Measurements from ENCODE around the gene SECTM1.
"Not testable (repeated sequence)": the region's sequence is repeated elsewhere in the genome, so short reads cannot be mapped to it uniquely, and the experiment has no call there.

The SECTM1 gene

DNA sequence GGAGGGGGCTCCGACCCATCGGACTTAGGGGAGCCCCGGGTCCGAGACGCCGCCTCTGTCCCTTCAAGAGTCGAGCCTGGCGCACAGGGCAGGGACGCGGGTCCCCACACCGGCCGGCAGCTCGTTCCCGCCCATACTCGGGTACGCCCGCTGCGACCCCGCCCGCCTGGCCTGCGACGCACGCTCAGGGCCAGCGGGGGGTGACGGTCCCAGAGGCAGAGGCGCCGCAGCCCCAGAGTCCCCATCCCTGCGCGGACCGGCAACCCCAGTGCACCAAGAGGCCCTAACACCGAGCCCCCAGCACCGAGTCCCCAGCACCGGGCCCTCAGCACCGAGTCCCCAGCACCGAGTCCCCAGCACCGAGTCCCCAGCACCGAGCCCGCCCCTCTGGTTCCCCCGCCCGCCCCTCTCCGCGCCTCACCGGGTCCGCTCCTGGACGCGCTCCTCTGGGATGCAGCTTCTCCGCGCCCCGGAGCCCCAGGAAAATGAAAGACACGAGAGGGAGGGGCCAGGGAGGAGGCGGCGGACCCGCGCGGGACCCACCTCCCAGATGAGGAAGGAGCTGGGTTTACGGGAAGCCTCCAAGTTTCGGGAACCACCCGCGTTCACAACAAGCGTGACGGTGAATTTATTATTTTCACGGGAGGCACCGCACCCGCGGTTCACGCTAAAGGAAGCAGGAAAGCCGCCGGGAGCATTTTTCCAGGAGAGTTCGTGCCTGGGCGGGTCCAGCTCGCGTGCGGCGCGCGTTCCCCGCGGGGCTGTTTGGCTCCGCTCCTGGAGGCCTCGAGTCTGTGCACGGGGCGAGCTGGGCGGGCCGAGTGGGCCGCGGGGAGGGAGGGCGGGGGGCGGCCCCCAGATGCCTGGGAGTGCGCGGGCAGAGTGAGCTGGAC, at the start of gene SECTM1:
SECTM1 (minus strand) TSS at position 488 of the 893 bp plus-strand sequence. CDS start 6,526 bp downstream, outside the sequence.
- DNase-seq (ENCODE audit: low read depth), result no peak

DNA sequence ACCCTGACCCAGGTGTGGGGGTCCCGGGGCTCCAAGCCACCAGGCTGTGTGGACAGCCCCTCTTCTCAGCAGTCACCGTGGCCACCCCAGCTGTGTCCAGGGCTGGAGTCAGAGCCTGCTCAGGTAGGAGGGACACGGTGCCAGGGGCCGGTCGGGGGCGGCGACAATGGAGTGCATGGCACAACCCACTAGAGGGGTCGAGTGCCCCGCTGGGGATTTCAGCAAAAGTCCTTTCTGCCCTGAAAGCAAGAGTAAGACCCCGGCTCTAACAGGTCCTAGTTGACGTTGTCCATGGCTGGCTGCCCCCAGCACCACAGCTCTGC, 49.3 kb upstream of the SECTM1 start:
- DNase-seq (ENCODE audit: low read depth), result no peak

GRCh38 chr17:82382220-82382932, 48.8 kb upstream of the SECTM1 start:
- not testable (repeated sequence) for DNase-seq (ENCODE audit: low read depth)

- not testable (repeated sequence) for DNase-seq (ENCODE audit: low read depth)
Observed at GRCh38 chr17:82381703-82382009, 48.1 kb upstream of the SECTM1 start.

- DNase-seq (ENCODE audit: low read depth), result no peak
Observed at GRCh38 chr17:82380860-82381702, 47.5 kb upstream of the SECTM1 start.

GRCh38 chr17:82378741-82379021, 45.1 kb upstream of the SECTM1 start:
- no peak for DNase-seq (ENCODE audit: low read depth)

DNA sequence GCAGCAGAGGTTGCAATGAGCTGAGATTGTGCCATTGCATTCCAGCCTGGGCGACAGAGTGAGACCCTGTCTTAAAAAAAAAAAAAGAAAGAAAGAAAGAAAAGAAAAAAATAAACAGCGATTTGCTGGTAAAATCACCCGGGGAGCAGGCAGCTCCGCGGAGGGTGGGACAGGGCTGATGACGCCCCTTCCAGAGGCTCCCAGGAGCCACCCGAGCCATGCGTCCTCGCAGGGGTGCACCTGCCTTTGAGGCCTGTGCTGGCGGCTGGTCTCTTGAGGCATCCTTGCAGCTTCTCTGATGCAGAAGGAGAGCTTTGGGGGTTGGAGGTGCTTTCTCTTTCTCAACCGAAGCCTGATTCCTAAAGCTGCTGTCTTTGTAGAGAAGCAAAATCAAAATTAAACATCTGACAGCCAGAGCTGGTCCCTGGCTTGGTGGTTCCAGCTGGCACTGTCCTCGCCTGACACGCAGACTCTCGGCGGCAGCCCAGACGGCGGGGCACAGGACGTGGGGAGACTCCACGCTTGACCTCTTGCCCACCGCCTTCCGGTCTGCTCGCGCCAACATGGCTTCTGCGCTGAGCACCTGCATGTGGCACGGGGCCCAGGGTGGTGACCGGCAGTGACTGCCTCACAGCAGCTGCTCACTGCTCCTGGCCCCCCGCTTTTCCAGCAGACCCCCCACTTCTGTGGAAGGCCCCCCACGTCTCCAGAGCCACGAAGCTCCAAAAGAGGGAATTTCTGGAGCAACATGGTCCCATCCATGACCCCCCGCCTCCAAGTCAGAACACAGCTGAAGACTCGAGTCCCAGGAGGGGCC, 44.6 kb upstream of the SECTM1 start:
- no peak for DNase-seq (ENCODE audit: low read depth)

DNA sequence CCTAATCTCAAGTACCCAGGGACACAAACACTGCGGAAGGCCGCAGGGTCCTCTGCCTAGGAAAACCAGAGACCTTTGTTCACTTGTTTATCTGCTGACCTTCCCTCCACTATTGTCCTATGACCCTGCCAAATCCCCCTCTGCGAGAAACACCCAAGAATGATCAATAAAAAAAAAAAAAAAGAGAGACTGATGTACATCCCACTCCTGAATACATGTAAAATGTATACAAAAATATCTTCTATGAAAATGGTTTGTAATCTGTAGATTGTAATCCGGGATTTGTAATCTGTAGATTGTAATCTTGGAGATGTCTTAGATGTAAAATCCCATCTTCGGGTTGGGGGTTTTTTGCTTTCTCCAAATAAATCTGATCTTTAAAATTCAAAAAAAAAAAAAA, 43.7 kb upstream of the SECTM1 start:
- not testable (repeated sequence) for DNase-seq (ENCODE audit: low read depth)

GRCh38 chr17:82376042-82376730, 42.6 kb upstream of the SECTM1 start:
- DNase-seq (ENCODE audit: low read depth), result no peak

- no peak for DNase-seq (ENCODE audit: low read depth)
Observed at GRCh38 chr17:82375359-82376041, 41.9 kb upstream of the SECTM1 start.

DNA sequence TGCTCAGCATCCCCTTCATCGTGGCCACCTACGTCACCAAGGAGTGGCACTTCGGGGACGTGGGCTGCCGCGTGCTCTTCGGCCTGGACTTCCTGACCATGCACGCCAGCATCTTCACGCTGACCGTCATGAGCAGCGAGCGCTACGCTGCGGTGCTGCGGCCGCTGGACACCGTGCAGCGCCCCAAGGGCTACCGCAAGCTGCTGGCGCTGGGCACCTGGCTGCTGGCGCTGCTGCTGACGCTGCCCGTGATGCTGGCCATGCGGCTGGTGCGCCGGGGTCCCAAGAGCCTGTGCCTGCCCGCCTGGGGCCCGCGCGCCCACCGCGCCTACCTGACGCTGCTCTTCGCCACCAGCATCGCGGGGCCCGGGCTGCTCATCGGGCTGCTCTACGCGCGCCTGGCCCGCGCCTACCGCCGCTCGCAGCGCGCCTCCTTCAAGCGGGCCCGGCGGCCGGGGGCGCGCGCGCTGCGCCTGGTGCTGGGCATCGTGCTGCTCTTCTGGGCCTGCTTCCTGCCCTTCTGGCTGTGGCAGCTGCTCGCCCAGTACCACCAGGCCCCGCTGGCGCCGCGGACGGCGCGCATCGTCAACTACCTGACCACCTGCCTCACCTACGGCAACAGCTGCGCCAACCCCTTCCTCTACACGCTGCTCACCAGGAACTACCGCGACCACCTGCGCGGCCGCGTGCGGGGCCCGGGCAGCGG, 41.2 kb upstream of the SECTM1 start:
- DNase-seq (ENCODE audit: low read depth), result no peak

DNA sequence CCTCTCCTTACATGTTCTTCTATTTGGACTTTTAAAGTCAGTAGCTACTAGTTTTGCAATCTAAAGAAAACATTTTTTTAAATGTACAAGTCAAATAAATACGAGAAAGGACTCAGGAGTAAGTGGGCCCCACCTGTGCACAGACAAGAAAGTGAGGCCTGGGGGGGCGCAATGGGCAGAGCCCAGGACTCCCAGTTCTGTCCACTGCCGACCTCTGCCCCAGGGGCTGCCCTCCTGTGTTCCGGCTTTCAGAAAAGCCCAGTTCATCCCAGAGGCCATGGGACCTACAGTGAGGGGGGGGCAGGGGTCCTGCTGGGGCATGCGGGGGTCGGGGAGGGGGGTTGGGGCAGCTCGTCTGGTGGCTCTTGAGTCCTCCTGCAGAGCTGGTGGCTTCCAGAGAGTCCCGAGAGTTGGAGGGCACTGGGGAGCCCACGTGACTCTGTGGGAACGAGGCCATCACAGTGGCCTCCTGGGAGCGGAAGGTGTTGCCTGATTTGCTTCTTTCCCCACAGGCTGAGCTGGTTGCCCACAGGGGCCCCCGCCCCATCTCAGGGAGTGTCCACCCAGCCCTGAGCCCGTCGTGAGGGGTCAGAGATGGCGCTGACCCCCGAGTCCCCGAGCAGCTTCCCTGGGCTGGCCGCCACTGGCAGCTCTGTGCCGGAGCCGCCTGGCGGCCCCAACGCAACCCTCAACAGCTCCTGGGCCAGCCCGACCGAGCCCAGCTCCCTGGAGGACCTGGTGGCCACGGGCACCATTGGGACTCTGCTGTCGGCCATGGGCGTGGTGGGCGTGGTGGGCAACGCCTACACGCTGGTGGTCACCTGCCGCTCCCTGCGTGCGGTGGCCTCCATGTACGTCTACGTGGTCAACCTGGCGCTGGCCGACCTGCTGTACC, 40.4 kb upstream of the SECTM1 start:
- no peak for DNase-seq (ENCODE audit: low read depth)

- DNase-seq (ENCODE audit: low read depth), result not testable (repeated sequence)
Observed at GRCh38 chr17:82373072-82373452, 39.5 kb upstream of the SECTM1 start.

- no peak for DNase-seq (ENCODE audit: low read depth)
Observed at GRCh38 chr17:82372249-82373071, 38.9 kb upstream of the SECTM1 start.

DNA sequence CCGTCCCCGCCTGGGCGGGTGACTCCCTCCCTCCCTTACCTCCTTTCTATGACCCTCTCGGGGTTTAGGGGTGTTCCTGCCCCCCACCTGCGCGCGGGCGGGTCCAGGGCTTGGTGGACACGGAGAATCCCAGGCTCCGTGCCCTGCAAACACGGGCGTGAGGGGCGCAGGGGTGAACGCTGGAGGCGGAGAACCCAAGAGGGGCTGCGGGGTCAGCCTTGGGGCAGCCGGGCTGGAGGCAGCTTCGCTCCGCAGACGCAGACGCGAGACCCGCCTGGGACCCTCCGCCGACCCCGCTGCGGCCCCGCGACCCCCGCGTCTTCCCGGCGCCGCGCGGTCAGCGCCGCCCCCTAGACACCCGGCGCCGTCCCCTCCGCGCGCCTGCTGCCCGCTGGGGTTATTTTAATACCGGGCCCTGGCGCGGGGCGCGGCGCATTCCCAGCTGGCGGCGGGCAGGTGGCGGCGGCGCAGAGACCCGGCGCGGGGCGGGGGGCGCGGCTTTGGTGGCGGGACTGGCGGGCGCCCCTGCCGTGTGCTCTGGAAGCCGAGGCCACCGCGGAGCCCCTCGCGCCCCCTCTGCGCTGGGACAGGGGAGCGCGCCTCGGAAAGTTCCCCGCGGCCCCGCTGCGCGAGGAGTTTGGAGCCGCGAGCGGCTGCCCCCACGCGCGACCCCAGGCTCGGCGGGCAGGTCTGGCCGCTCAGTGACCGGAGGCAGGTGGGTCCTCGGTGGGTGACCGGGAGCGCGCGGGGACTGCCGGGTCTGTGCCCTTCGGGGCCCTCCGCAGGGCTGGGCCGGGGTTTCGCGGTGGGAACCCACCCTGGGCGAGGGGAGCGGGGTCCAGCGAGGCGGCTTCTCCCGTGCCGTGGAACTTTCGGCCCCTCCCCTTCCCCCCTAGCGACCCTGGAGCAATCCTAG, 38.0 kb upstream of the SECTM1 start, which contains the start of gene UTS2R:
UTS2R (plus strand) TSS at position 433 of the 916 bp plus-strand sequence. CDS start 2,560 bp downstream, outside the sequence.
- no peak for DNase-seq (ENCODE audit: low read depth)

- no peak for DNase-seq (ENCODE audit: low read depth)
Observed at GRCh38 chr17:82370471-82371332, 37.1 kb upstream of the SECTM1 start.

Measured in stimulated activated CD8-positive, alpha-beta memory T cell treated with anti-CD3 and anti-CD28 coated beads, Interleukin-12 subunit alpha, Interleukin-12 subunit beta, amount 100 ng/mL, for 1 hour (primary cell).